ENCODE results near the gene UBE2J2. TPM values are rescaled to one million over a fixed set of nuclear protein-coding genes. Genes with fewer than 3 reads are reported as not detected.

UBE2J2 gene
- total and polyA plus RNA-seq, 2 of the 13 experiments (the other 11 are each of a cell fraction or from before 2014, with no cell fraction given) = 25.4 to 29.4 TPM

- Histone ChIP-seq H3K27me3 (ENCODE audit: control insufficient read depth in 1 of 2, insufficient read depth in 2 of 2, low read length in 2 of 2) (peaks cover 0 to 2% of the 10 kb centered on the region in 2 experiments; a peak in 1 of 5 replicates), H4K20me1 (ENCODE audit: insufficient read depth, low read length) (no peaks in the 10 kb centered on the region), H3K9me3 (ENCODE audit: low read length) (no peaks in the 10 kb centered on the region), H3K36me3 (replicated peaks in 1 of 2; ENCODE audit: control insufficient read depth in 1 of 2, insufficient read depth in 2 of 2, low read length in 2 of 2) (no peaks in the 10 kb centered on the region), H3K27ac (ENCODE audit: extremely low read length, insufficient read depth, low read length) (no peak overlapping the region), H3K9ac (ENCODE audit: insufficient read depth, low read depth, low read length) (no peak overlapping the region), H3K4me1 (ENCODE audit: insufficient read depth, low read length) (peaks cover 67% of the 10 kb centered on the region), H2AFZ (ENCODE audit: low read length) (no peak overlapping the region), H3K4me3 (replicated peaks in 1 of 3; ENCODE audit: insufficient read depth in 1 of 3, low read depth in 2 of 3, low read length in 3 of 3) (no peak overlapping the region), H3K4me2 (ENCODE audit: low read depth, low read length) (no peak overlapping the region), H3K79me2 (ENCODE audit: insufficient read depth, low read length) (no peaks in the 10 kb centered on the region)
- ChIA-PET CTCF (ENCODE audit: low intra/inter-chr PET ratio, low total read pairs) (no interaction called here), POLR2A (no interaction called here)
- BruUV-seq (replicated peaks) = no TSS peak
- intact Hi-C loops (cut with micrococcal nuclease; ENCODE audit: unreplicated experiment) (no loop called here), in situ Hi-C loops (cut with HindIII; ENCODE audit: extremely low pct_ligation_motif_present, low pct_unique_long_range_greater_than_20kb) (no loop called here)
- TF ChIP-seq POGK (CRISPR knock-in tag; conservative IDR thresholded peaks at IDR 0.05) = no peak
- TF ChIP-seq ZNF333 (CRISPR knock-in tag; IDR thresholded peaks at IDR 0.05; ENCODE audit: borderline replicate concordance) = no peak
- TF ChIP-seq ELF3 (CRISPR knock-in tag; IDR thresholded peaks at IDR 0.05) = no peak
- TF ChIP-seq NR2F1 (CRISPR knock-in tag; IDR thresholded peaks at IDR 0.05) = no peak
- TF ChIP-seq ZNF687 (CRISPR knock-in tag; IDR thresholded peaks at IDR 0.05) = no peak
- TF ChIP-seq SSRP1 (CRISPR knock-in tag; IDR thresholded peaks at IDR 0.05) = no peak
- TF ChIP-seq ZC3H13 (CRISPR knock-in tag; IDR thresholded peaks at IDR 0.05) = no peak
- TF ChIP-seq ZNF354B (CRISPR knock-in tag; IDR thresholded peaks at IDR 0.05) = no peak
- no peak for TF ChIP-seq NR3C1 (CRISPR knock-in tag; IDR thresholded peaks at IDR 0.05)
- TF ChIP-seq AHDC1 (CRISPR knock-in tag; IDR thresholded peaks at IDR 0.05; ENCODE audit: borderline replicate concordance) = no peak
- no peak for TF ChIP-seq SYNCRIP (IDR thresholded peaks at IDR 0.05; ENCODE audit: insufficient read depth, low read depth, low read length)
- TF ChIP-seq PAWR (CRISPR knock-in tag; IDR thresholded peaks at IDR 0.05; ENCODE audit: borderline replicate concordance) = no peak
- FAIRE-seq (no peak), ATAC-seq (no peak), DNase-seq (ENCODE audit: low spot score) (no peak)
- WGBS (ENCODE audit: low lambda C conversion rate) = 91% methylated on average over 12 of the region's 14 CpGs
Measured at GRCh38 chr1:1282998-1283397, 9.3 kb upstream of the UBE2J2 start.

All from HepG2 (cell line).